Measurements from ENCODE around the gene RPS6KB2.
A peak's percentile ranks its signal among the peaks of the same experiment; 100 is the strongest.

The RPS6KB2 gene

DNA sequence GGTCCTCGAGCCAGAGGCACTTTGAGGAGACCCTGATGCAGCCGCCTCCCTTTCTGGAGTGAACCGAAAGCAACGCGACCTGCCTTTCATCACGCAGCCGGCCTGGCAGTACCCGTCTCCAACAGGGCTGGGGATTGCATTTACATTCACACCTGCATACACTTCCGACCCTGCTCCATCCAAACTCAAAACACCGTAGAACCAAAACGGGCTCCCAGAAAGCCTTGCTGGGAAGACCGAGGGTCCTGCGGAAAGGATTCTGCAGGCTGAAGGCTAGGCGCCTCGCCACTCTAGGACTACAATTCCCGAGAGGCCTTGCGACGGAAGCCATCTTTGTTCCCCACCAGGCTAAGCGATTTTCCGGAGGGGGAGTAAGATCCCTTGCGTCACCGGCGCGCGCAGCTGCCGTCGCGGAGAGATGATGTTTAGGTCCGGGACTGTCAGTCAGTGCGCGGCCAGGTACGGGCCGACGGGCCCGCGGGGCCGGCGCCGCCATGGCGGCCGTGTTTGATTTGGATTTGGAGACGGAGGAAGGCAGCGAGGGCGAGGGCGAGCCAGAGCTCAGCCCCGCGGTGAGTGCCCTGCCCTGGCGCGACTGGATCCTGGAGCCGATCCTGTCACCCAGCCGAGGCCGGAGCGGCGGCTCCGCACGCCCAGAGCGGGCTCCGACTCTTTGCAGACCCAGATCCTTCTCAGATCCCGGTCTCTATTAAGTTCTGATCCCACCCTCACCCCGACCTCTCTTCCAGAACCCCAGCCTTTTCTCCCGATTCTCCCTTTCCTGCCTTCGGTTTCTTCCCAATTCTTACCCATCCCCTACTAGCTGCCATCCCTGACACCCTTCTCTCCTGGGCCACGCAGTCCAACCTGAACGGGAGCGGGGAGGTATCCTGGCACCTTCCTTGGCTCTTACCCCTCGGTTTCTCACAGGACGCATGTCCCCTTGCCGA, at the start of gene RPS6KB2:
TSS of gene RPS6KB2 (plus strand) at position 443 of the 950 bp plus-strand sequence. CDS start at position 495, 52 bp downstream.
- peak; percentile 100 for DNase-seq

DNA sequence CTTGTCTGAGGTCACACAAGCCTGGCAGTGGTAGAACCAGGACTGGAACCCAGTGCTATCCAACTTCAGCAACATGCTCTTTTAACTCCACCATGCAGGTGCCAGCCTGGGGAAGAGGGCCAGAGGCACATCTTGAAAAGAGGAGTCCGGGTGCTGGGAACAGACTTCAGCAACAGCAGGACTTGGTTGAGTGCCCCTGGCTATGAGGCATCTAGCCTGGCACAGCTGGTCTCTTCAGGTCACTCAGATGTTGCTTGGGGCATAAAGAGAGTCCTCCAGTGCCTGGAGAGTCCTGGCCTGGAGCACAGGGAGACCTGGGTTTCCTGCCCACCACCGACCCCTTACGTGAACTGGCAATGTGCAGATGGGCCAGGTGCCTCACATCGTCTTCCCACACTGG, 49.8 kb upstream of the RPS6KB2 start:
- DNase-seq: no peak

DNA sequence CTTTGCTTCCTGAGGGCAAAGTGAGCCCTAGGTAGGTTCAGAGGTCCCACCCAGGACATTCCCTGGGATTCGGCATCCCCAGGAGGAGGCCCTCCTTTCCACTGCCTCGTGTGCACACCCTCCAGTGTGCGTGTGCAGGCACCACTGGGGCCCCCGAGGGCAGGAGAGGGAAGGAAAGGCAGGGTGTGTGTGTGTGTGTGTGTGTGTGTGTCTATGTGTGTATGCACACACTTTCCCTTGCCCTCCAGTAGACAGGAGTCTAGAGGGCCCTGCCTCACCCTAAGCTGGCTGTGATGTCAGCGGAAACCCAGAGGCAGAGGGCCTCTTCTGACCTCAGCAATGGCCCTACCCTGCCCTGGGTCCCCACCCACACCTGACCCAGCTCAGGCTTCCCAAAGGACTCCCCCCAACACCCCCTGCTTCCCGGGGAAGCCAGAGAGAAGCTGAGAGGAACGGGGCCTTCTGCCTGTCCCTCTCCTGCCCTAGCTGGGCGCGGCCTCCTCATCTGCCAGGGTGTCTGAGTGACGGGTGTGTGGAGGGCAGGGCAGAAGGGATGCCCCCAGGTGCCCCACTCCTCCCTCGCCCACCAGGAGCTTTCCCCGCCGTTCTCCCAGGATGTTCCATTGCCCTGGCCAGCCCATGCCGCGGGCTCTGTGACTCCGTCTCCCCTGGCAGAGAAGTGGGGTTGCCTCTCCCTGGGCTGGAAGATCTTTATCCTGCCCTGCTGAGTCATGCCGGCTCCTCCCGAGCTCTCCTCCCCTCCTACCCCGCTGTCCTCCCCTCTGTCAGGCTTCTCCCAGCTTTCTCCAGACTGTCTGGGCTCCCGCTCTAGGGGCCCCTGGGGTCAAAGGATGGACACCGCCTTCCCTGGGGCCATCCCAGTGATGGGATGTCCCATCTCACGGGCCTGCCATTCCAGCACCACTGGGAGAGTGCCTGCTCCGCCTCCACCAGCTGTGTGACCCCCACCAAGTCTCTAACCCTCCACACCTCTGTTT, 48.9 kb upstream of the RPS6KB2 start:
- DNase-seq: no peak

DNA sequence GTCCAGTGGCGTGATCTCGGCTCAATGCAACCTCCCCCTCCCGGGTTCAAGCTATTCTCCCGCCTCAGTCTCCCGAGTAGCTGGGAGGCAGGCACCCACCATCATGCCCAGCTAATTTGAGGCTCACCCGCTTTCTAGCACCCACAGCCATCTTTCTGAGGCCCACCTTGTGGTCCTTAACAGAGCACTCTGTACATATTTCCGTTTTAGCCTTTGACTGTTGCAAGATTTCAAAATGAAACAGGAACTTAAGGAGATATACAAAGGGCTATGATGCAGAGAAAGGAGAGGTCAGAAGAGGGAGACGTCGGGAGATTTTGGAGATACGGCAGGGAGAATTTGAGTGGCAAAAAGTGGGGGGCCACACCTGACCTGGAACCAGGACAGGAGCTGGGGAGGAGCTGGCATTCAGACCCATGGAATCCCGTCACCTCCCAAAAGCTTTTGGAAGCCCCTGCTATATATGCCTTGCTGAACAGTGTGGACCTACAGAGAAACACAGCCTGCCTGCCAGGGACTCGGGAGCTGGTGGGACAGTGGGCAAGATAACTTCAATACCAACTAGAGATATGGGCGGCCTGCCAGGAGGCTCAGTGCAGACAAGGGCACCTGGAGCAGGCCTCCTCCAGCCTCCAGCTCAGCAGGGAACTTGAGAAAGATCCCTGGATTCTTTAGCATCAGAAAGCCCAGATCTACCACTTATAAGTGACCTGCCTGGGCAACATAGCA, 46.9 kb upstream of the RPS6KB2 start:
- no peak for DNase-seq

DNA sequence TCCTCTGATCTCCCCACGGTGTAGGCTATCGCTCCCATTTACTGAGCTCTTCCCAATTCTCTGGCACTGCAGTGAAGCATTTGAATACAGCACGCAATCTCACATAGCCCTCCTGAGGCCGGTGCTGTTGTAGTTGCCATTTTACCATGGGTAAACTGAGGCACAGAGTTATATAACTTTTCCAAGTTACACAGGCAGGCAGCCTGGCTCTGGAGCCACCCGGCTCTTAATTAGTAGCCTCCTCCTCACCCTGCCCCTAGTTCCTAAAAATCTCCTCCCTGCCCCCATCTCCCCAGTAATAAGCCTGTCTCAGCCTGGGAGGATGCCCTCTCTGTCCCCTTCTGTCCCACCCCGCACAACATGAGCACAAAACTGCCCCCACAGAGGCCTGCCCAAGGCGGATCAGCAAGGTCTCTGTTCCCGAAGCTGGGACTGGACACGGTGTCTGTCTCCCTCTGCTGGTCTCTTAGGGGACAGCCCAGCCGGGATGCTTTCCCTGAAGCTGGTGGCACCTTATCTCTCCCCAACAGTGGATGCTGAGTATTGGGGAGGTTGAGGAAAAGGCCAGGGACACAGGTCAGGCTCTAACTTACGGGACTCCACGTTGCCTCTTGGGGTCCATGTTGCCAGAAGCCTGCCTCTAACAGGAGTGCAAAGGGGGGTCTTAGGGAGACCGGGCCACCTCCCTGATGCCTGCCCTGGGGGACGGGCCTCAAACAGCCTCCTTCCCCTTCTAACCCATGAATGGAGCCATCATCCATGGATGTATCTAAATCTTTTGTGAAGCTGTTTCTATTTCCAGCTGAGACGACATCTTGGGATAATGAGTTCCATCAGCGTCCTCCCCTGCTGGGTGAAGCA, 45.8 kb upstream of the RPS6KB2 start:
- DNase-seq: peak; percentile 89

DNA sequence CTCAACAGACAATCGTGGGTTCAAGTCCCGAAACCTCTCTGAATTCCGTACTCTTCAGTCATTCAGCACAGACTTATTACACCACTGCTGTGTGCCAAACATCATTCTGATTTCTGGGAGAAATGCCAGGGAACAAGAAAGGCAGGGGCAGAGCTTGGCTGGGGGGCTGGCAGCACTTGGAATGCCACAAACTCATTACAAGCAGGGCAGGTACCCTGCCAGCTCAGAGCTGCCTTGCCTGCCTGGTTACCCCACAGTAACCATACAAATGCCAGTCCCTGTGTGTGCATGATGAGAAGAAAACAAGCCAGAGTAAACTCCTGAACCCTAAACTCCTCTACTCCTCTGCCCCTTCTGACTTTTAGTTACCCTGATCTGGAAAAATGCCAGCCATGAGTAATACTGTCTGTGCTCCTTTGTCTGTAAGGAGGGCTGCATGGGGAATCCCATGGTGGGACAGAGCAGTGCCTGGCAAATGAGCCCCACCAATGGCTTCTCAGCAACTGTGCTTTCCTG, 43.4 kb upstream of the RPS6KB2 start:
- no peak for DNase-seq

DNA sequence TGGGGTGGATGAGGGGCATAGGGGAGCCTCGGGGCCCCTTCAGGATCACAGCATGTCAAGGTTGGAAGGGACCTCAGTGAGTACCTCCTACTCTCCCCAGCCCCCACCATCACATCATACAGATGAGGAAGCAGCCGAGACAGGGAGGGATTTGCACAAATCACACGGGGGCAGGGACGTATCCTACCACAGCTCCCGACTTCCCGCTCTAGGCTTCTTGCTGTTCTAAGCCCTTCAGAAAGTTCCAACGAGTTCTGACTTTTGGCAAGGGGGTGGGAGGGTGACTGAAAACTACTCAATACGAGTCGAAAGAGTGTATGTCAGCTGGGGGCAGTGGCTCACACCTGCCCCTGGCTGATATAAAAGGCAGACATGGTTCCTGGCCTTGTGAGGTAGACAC, 41.2 kb upstream of the RPS6KB2 start:
- DNase-seq: no peak

DNA sequence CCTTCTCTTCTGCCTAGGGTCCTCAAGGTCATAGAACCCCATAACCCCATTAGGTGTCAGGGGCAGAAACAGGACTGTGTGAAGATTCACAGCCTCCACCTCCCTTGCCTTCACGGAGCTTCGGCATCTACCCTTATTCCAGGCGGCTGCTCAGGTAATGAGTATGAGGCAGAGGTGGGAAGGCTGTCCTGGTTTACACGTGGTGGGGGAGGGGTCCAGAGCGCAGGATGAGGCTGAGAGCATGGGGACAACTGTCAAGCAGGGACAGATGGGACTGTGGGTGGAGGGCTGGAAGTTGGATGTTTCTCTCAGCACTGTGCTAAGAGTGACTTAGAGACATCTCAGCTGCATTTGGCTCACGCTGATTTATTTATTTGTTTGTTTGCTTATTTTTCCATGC, 40.8 kb upstream of the RPS6KB2 start:
- DNase-seq: no peak

DNA sequence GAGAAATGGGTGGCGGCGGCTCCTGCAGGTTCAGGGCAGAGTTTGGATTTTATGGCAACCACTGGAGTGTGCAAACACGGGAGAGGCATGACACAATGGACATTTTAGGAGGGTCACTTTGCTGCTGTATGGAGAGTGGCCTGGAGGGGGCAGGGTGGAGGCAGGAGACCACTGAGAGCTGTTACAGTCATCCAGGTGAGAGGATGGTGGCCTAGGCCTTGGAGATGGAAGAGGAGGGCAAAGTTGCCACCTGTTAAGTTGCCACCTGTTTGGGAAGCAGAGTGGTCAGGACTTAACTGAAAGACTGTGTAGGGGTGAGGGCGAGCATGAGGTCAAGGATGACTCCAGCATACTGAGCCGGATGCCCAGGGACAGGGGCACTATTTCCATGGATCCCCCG, 38.8 kb upstream of the RPS6KB2 start:
- DNase-seq: peak; percentile 72

DNA sequence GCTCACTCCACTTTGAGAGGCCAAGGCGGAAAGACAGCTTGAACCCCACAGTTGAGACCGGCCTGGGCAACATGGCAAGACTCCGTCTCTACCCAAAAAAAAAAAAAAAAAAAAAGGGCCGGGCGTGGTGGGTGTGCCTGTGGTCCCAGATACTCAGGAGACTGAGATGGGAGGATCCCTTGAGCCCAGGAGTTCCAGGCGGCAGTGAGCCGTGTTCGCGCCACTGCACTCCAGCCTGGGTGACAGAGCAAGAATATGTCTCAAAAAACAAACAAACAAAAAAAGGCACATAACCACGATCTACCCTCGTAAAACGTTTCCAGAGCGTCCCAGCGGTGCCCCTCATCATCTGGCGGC, 37.4 kb upstream of the RPS6KB2 start:
- DNase-seq: no peak

DNA sequence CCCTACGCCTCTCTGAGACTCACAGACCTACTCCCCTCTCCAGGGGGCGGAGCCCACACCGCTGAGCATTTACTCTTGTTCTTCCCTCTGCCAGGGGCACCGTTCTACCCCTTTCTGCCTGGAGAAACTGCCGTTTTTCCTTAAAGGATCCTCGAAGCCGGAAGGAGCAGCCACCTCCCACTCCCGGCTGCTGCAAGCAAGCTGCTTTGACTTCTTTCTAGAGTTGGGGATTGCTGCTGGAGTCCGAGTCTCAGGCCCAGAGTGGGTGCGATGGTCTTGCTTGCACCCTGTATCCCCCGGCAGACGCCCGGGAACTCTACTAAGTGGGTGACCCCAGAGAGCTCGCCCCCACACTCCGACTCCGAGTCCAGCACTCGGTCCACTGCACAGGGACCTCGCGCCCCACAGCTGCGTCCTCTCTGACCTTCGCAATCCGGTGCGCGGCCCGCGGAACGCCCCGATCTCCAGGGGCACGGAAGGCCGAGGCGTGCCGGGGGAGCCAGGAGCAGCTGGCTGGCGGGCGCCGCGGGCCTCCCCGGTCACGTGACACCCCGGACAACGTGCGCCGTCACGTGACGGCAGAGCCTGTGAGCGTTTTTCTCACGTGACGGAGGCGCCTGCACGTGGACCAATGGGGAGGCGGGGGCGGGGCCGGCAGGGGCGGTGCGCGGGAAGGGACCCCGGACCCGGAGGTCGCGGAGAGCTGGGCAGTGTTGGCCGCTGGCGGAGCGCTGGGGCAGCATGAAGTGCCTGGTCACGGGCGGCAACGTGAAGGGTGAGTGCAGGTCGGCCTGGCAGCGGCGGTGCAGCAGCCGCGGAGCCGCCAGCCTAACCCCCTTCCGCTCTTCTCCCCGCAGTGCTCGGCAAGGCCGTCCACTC, 36.8 kb upstream of the RPS6KB2 start, which contains the start of gene RAD9A:
TSS of gene RAD9A (plus strand) at position 683 of the 879 bp plus-strand sequence. CDS start at position 742, 59 bp downstream.
- DNase-seq: peak; percentile 95

DNA sequence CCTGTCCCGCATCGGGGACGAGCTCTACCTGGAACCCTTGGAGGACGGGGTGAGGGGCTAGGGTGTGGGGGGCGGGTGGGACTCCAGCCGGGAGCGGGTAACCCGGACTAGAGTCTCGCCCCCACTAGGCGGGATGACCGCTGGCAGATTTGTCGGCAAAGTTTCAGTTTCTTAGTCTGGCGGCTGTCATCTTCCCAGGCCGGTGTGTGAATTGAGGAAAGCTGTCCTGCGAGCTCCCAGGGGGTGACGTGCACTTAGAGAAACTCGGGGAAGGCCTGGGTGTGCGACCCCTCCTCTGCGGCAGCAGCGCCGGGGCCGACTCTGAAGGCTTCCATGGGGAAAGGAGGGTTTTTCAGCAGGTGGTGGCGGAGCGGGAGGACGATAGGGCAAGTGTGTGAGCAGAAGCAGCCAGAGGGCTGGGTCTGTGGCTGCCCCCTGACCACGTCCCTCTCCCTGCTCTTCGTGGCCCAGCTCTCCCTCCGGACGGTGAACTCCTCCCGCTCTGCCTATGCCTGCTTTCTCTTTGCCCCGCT, 36.0 kb upstream of the RPS6KB2 start:
- no peak for DNase-seq

DNA sequence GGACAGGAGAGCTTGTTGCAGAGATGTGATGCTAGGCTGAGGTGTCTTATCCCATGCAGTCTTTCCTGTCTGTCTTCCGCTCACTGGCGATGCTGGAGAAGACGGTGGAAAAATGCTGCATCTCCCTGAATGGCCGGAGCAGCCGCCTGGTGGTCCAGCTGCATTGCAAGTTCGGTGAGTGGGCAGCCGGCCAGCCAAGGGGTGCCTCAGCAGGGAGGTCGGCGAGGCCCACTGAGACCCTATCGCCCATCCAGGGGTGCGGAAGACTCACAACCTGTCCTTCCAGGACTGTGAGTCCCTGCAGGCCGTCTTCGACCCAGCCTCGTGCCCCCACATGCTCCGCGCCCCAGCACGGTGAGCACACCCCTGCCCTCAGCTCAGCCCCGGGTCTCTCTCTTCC, 34.9 kb upstream of the RPS6KB2 start:
- DNase-seq: no peak

DNA sequence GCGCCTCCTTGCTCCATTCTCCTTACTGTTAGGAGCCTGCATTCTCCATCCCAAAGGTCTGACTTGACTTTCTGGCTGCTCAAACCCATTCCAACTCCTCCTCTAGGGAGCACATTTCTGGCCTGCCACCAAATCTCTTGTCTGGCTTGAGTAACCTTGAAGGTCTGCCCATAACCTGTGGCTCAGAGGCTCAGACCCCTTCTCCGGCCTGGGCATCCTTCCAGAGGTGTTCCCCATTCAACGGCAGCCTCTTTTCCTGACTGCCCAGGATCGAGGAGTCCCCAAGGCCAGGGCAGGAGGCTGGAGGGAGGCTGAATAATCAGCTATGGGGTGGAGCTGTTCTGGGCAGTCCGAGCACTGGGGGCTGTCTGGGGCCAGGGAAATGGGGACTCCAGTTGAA, 34.3 kb upstream of the RPS6KB2 start:
- no peak for DNase-seq

DNA sequence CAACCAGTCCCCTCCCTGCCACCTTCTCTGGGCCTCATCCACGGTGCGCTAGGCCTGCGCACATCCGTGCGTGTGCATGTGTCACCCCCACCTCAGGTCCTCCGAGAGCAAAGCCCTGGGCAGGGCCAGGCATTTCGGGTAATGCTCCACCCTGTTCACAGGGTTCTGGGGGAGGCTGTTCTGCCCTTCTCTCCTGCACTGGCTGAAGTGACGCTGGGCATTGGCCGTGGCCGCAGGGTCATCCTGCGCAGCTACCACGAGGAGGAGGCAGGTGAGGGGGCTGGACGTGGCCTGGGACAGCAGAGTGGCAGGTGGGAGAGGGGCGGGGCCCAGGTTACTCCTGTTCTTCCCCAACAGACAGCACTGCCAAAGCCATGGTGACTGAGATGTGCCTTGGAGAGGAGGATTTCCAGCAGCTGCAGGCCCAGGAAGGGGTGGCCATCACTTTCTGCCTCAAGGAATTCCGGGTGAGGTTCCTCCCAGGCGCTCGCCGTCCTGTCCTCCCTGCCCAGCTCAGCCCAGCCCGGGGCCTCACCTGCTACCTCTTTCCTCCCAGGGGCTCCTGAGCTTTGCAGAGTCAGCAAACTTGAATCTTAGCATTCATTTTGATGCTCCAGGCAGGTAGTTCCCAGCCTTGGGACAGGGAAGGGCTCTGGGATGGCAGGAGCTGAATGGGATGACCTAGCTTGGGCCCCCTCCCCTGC, 32.6 kb upstream of the RPS6KB2 start:
- DNase-seq: no peak

DNA sequence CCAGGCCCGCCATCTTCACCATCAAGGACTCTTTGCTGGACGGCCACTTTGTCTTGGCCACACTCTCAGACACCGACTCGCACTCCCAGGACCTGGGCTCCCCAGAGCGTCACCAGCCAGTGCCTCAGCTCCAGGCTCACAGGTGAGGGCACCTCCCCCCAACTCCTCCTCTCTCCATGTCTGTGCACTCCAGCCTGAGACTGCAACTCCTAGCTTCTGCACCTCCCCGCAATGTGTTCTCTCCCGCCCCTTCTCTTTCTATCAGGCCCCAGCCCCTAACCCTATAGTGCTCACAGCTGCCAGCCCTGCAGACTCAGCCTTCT, 32.1 kb upstream of the RPS6KB2 start:
- DNase-seq: no peak

DNA sequence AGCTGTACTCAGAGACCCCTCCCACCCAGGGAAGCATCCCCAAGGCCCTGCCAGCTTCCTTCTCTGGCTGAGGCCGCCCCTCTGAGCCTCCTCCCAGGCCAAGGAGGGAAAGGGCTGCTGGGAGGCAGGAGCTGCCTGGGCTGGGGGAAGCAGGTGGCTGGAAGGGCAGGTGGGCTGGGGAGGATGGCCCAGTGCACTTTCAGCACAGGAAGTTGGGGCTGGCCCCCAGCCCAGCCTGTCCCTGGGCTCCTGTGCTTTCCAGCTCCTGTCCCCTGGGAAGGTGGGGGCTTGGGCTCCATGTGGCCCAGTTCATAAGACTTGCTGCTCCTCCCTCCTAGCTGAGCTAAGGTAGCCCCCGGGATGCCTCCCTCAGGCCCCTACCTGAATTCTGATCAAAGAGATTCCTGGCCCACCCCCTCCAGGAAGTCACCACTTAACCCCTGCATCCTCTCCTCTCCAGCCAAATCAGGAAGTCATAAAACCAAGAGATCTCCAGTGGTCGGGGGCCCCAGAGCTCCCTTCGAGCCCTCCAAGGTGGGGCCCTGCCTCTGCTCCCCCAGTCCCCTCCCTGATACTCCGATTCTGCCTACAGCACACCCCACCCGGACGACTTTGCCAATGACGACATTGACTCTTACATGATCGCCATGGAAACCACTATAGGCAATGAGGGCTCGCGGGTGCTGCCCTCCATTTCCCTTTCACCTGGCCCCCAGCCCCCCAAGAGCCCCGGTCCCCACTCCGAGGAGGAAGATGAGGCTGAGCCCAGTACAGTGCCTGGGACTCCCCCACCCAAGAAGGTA, 31.5 kb upstream of the RPS6KB2 start:
- no peak for DNase-seq

DNA sequence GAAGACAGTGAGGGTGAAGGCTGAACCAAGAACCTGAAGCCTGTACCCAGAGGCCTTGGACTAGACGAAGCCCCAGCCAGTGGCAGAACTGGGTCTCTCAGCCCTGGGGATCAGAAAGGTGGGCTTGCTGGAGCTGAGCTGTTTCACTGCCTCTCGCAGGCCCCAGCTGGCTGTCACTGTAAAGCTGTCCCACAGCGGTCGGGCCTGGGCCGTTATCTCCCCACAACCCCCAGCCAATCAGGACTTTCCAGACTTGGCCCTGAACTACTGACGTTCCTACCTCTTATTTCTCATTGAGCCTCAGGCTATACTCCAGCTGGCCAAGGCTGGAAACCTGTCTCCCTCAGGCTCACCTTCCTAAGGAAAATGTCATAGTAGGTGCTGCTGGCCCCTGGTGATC, 30.8 kb upstream of the RPS6KB2 start:
- no peak for DNase-seq
